GM19035 (cell line): ENCODE measurements around the gene SERPINE1.
A peak's percentile ranks its signal among the peaks of the same experiment; 100 is the strongest.
"Not testable (repeated sequence)": the region's sequence is repeated elsewhere in the genome, so short reads cannot be mapped to it uniquely, and the experiment has no call there.

ENCODE experiments used
- ATAC-seq: cut with Tn5 transposase; IDR thresholded peaks from one replicate; pipeline ENCODE4 v1.9.1; 2021; ENCODE audit not compliant: unreplicated experiment

Gene SERPINE1

DNA sequence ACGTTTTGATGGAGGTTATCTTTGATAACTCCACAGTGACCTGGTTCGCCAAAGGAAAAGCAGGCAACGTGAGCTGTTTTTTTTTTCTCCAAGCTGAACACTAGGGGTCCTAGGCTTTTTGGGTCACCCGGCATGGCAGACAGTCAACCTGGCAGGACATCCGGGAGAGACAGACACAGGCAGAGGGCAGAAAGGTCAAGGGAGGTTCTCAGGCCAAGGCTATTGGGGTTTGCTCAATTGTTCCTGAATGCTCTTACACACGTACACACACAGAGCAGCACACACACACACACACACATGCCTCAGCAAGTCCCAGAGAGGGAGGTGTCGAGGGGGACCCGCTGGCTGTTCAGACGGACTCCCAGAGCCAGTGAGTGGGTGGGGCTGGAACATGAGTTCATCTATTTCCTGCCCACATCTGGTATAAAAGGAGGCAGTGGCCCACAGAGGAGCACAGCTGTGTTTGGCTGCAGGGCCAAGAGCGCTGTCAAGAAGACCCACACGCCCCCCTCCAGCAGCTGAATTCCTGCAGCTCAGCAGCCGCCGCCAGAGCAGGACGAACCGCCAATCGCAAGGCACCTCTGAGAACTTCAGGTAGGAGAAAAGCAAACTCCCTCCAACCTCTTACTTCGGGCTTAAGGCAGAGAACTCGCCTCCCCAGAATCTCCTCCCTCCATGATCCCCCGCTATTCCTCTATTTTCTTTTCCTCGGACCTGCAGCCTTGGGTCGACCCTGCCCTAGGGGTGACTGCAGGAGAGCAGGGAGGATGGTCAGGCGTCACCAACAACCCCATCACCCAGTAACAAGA, at the start of gene SERPINE1:
Gene SERPINE1, plus strand, starts transcription at position 454 of the 809 bp plus-strand sequence. CDS start 1,290 bp downstream, outside the sequence.
- peak; percentile 64 for ATAC-seq

DNA sequence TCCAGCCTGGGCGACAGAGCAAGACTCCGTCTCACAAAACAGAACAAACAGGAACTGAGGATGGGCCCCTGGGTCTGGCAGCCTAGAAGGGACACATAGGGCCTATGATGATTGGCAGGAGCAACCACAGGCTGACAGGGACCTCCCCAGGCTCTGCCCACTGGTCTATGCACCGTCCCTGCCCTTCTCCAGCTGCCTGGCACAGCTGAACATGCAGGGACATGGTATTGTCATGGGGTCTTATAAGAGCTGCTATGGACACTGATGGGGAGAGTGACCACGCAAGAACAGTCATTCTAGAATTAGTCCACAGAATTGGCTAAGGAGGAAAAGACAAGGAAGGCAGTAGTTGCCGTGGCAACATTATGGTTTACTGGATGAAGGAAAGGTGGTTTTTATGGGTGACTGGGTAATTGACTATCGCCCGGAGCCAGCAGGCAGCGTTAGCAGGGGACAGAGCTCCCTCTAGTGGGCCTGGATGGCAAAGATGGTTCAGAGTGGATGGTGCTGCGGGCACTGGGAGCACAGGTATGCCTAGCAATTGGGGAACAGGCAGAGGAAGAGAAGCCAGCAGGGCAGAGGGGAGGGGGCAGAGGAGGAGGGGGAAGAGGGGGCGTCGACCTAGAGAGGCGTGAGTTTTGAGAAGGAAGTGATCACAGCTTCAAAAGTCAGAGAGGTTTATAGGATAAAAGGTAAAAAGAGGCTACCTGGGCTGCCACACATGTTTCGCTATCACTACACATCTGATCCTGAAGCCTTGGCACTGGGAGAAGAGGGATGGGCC, 49.4 kb upstream of the SERPINE1 start:
- peak; percentile 85 for ATAC-seq

- ATAC-seq = no peak
Observed at GRCh38 chr7:101081432-101081831, 45.5 kb upstream of the SERPINE1 start.

GRCh38 chr7:101084865-101085161, 42.1 kb upstream of the SERPINE1 start:
- ATAC-seq = no peak

GRCh38 chr7:101085162-101085964, 41.5 kb upstream of the SERPINE1 start, which contains the start of gene TRIM56:
TSS of gene TRIM56 (plus strand) at chr7:101085481. CDS start at chr7:101087313, 1,832 bp downstream.
- ATAC-seq = peak; percentile 85

DNA sequence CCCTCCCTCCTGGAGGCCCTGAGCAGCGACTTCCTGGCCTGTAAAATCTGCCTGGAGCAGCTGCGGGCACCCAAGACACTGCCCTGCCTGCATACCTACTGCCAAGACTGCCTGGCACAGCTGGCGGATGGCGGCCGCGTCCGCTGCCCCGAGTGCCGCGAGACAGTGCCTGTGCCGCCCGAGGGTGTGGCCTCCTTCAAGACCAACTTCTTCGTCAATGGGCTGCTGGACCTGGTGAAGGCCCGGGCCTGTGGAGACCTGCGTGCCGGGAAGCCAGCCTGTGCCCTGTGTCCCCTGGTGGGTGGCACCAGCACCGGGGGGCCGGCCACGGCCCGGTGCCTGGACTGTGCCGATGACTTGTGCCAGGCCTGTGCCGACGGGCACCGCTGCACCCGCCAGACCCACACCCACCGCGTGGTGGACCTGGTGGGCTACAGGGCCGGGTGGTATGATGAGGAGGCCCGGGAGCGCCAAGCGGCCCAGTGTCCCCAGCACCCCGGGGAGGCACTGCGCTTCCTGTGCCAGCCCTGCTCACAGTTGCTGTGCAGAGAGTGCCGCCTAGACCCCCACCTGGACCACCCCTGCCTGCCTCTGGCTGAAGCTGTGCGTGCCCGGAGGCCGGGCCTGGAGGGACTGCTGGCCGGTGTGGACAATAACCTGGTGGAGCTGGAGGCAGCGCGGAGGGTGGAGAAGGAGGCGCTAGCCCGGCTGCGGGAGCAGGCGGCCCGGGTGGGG, 39.4 kb upstream of the SERPINE1 start:
- no peak for ATAC-seq

- no peak for ATAC-seq
Observed at GRCh38 chr7:101088069-101088425, 38.9 kb upstream of the SERPINE1 start.

- ATAC-seq = no peak
Observed at GRCh38 chr7:101088858-101089529, 37.9 kb upstream of the SERPINE1 start.

- ATAC-seq = no peak
Observed at GRCh38 chr7:101089876-101090275, 37.0 kb upstream of the SERPINE1 start.

- ATAC-seq = not testable (repeated sequence)
Observed at GRCh38 chr7:101092266-101092905, 34.5 kb upstream of the SERPINE1 start.

- no peak for ATAC-seq
Observed at GRCh38 chr7:101093906-101094305, 33.0 kb upstream of the SERPINE1 start.

DNA sequence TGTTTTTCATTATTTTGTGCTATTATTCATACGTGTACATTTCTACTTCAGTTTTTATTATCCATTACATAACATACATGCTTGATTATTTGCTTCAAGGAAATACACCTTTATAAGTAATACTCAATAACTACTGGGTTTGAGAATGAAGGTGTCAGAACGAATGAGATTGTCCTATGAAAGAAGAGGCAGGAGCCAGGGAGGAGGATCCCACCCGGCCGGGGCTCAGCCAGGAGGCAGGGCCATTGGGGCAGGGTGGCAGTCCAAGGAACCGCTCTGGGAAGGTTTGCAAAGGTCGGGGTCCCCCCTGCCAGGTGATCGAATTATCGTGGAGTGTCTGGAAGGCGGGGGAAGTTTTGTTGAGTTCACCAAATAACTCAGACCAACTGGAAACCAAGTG, 32.5 kb upstream of the SERPINE1 start:
- no peak for ATAC-seq

GRCh38 chr7:101094791-101095375, 32.0 kb upstream of the SERPINE1 start:
- no peak for ATAC-seq

DNA sequence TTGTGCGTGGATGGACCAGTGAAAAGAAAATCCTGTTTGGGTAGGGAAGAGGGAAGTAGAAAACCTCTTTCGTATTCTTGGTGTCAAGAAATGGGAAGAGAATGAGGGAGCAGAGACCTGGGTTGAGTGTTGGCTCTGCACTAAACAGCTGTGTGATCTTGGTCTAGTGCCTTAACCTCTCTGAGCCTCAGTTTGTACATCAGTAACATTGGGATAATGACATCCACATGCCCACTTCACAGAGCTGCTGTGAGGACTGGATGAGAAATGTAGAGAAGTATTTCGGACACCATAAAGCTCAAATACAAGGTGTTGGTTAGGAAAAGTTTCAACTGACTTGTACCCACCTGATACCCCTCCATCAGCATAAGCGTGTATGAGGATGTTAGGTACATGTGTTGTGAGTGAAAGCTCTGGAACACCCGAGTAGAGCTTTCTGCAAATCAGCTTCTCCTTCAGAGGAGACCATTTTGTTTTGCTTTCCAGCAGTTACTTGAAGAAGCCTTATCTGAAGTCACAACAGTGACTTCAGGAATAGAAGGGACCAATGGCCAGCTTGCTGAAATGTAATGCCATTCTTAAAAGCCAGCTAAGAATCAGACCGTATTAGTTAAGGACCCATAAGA, 30.5 kb upstream of the SERPINE1 start:
- no peak for ATAC-seq

GRCh38 chr7:101096957-101097347, 30.0 kb upstream of the SERPINE1 start:
- ATAC-seq = no peak

GRCh38 chr7:101097561-101097960, 29.3 kb upstream of the SERPINE1 start:
- ATAC-seq = no peak

DNA sequence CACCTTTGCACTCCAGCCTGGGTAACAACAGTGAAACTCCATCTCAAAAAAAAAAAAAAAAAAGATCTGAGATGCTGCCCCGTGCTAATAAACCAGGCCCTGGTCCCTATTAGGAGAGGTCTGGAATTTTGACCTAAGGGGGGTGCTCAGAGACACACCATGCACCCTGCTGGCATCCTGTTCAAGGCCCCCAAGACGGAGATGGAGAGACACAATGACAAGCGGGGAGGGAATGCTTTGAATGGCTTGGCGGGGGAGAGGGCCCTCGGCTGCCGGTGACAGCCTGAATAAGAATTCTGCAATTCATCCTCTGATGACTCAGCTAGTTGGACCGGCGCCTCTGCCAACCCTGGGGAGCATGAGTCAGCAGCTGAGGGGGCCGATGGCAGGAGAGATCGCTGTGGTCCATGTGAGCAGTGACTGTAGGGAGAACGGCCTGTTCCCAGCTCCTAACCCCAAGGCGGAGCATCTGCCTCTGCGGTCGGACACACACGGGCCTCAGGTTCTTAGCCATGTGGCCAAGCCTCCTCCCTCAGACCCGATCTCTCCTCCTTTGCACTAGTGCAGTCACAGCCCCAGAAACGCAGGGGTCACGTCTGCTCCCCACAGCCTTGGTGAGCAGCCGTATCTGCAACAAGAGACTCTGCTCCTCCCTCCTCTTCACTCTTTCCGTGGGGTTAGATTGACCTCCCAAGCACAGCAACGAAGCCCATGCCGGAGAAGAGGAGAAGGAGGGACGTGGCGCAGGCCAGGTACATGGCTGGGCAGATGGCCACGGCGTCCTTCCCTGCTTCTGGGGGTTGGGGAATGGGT, 26.7 kb upstream of the SERPINE1 start:
- ATAC-seq = no peak
